ENCODE measurements around the gene WWP2.
"Not testable (repeated sequence)": the region's sequence is repeated elsewhere in the genome, so short reads cannot be mapped to it uniquely, and the experiment has no call there.

Gene WWP2

GRCh38 chr16:69761983-69762813 lies at the start of gene WWP2:
WWP2 (plus strand) TSS chr16:69762332; CDS start chr16:69787011, 24,679 bp downstream.
- DNase-seq: peak; percentile 74

GRCh38 chr16:69712914-69713581 lies 49.1 kb upstream of the WWP2 start:
- DNase-seq: no peak

- DNase-seq: no peak
These were observed 45.1 kb upstream of the WWP2 start for GRCh38 chr16:69717066-69717465.

GRCh38 chr16:69718111-69718764 lies 43.9 kb upstream of the WWP2 start:
- no peak for DNase-seq

- DNase-seq: no peak
These were observed 41.2 kb upstream of the WWP2 start for GRCh38 chr16:69720822-69721430.

- DNase-seq: no peak
These were observed 40.6 kb upstream of the WWP2 start for GRCh38 chr16:69721441-69721957.

- no peak for DNase-seq
These were observed 37.7 kb upstream of the WWP2 start for GRCh38 chr16:69724414-69724873.

- no peak for DNase-seq
These were observed 37.1 kb upstream of the WWP2 start for GRCh38 chr16:69724981-69725479.

GRCh38 chr16:69725480-69726312 lies 36.4 kb upstream of the WWP2 start:
- DNase-seq: no peak

GRCh38 chr16:69726313-69727060 lies 35.6 kb upstream of the WWP2 start, which contains the start of gene NQO1:
NQO1 (minus strand) TSS chr16:69726560; CDS start chr16:69726439, 121 bp downstream.
- peak; percentile 84 for DNase-seq

- no peak for DNase-seq
These were observed 34.2 kb upstream of the WWP2 start for GRCh38 chr16:69727916-69728270.

GRCh38 chr16:69729030-69729429 lies 33.1 kb upstream of the WWP2 start:
- not testable (repeated sequence) for DNase-seq

- DNase-seq: not testable (repeated sequence)
These were observed 30.9 kb upstream of the WWP2 start for GRCh38 chr16:69731280-69731679.

GRCh38 chr16:69732101-69732500 lies 30.0 kb upstream of the WWP2 start:
- no peak for DNase-seq

GRCh38 chr16:69741519-69741918 lies 20.6 kb upstream of the WWP2 start:
- no peak for DNase-seq

- no peak for DNase-seq
These were observed 19.9 kb upstream of the WWP2 start for GRCh38 chr16:69741951-69742904.

- no peak for DNase-seq
These were observed 17.5 kb upstream of the WWP2 start for GRCh38 chr16:69744363-69745231.

GRCh38 chr16:69745232-69745612 lies 16.9 kb upstream of the WWP2 start:
- DNase-seq: no peak

- no peak for DNase-seq
These were observed 16.2 kb upstream of the WWP2 start for GRCh38 chr16:69745959-69746358.
